Smooth muscle cell (in vitro differentiated cells): Measurements from ENCODE around the gene ARFGEF3. TPM values are rescaled to one million over a fixed set of nuclear protein-coding genes. Genes with fewer than 3 reads are reported as not detected.

Experiments
- DNase-seq: peaks from one replicate; lab custom pipeline; 2025; ENCODE audit not compliant: unreplicated experiment; lab: John Stamatoyannopoulos, UW
- H2AFZ ChIP-seq: fragments of 200-600 bp; sonication (generic); 2 replicates; pipeline ENCODE4 v1.6.0; 2016; ENCODE audit warnings: antibody characterized with exemption, low read depth, mild to moderate bottlenecking
- H3F3A ChIP-seq: fragments of 200-600 bp; sonication (generic); 2 replicates; pipeline ENCODE4 v1.6.0; 2017; ENCODE audit warnings: antibody characterized with exemption, low read depth
- H3K27ac ChIP-seq: fragments of 200-600 bp; sonication (generic); 2 replicates; pipeline ENCODE4 v1.5.1; 2016; ENCODE audit warnings: low read depth, mild to moderate bottlenecking
- H3K27me3 ChIP-seq: fragments of 200-600 bp; sonication (generic); 2 replicates; pipeline ENCODE4 v1.6.1; 2016; ENCODE audit warnings: low read depth, mild to moderate bottlenecking
- H3K36me3 ChIP-seq: fragments of 200-600 bp; sonication (generic); 2 replicates; pipeline ENCODE4 v1.5.1; 2016; ENCODE audit warnings: low read depth
- H3K4me1 ChIP-seq: fragments of 200-600 bp; sonication (generic); 2 replicates; pipeline ENCODE4 v1.5.1; 2016; ENCODE audit warnings: low read depth
- H3K4me2 ChIP-seq: fragments of 200-600 bp; sonication (generic); 2 replicates; pipeline ENCODE4 v1.6.0; 2016; ENCODE audit warnings: mild to moderate bottlenecking
- H3K4me3 ChIP-seq: fragments of 200-600 bp; sonication (generic); 2 replicates; pipeline ENCODE4 v1.5.1; 2016; ENCODE audit warnings: mild to moderate bottlenecking
- H3K79me2 ChIP-seq: fragments of 200-600 bp; sonication (generic); 2 replicates; pipeline ENCODE4 v1.6.0; 2016; ENCODE audit warnings: low read depth, mild to moderate bottlenecking
- H3K9ac ChIP-seq: fragments of 200-600 bp; sonication (generic); 2 replicates; pipeline ENCODE4 v1.6.0; 2016; ENCODE audit warnings: low read depth
- H3K9me3 ChIP-seq: fragments of 200-600 bp; sonication (generic); replicated peaks from 2 replicates; pipeline ENCODE4 v1.5.1; 2016; ENCODE audit warnings: low read depth
- H4K20me1 ChIP-seq: fragments of 200-600 bp; sonication (generic); 2 replicates; pipeline ENCODE4 v1.6.0; 2016; ENCODE audit warnings: low read depth
- CTCF ChIP-seq: fragments of 200-600 bp; sonication (generic); IDR thresholded peaks from 2 replicates; pipeline ENCODE4 v1.5.1; 2017; ENCODE audit warnings: borderline replicate concordance, mild to moderate bottlenecking, antibody characterized with exemption; ENCODE audit not compliant: insufficient read depth, poor library complexity, severe bottlenecking
- WGBS: methylation state at CpG from one replicate; pipeline ENCODE4 v1.1.7; 2016; ENCODE audit warnings: low lambda C conversion rate; 5-methylcytosine and 5-hydroxymethylcytosine counted together
- polyA plus RNA-seq: library from polyadenylated mRNA; unstranded; fragments of >200 nt; fragmentation: Nextera tagmentation; extraction: Ambion mirVana; gene quantifications from 2 replicates; pipeline ENCODE4 v1.2.1, GENCODE V29; 2016
- total RNA-seq: library from RNA; depleted of rRNA; stranded (reverse); fragments of >200 nt; gene quantifications from 2 replicates; pipeline ENCODE4 v1.2.3, GENCODE V29; 2014

Gene ARFGEF3
- total and polyA plus RNA-seq, 2 experiments from 2014 or later: 0.06 to 2.2 TPM

GRCh38 chr6:138331984-138332383, 170.2 kb downstream of the ARFGEF3 start:
- Histone ChIP-seq H4K20me1 (no peaks in the 10 kb centered on the region), H2AFZ (no peak overlapping the region), H3K9ac (no peak overlapping the region), H3K4me1 (no peaks in the 10 kb centered on the region), H3K4me3 (no peak overlapping the region), H3K27ac (no peak overlapping the region), H3K79me2 (no peaks in the 10 kb centered on the region), H3K27me3 (peaks cover 9% of the 10 kb centered on the region), H3K4me2 (no peak overlapping the region), H3K36me3 (no peaks in the 10 kb centered on the region), H3F3A (no peaks in the 10 kb centered on the region), H3K9me3 (no peaks in the 10 kb centered on the region)
- WGBS: 34% methylated on average over 2 of the region's 2 CpGs
- no peak for DNase-seq
- TF ChIP-seq CTCF: no peak

GRCh38 chr6:138334000-138334399, 172.3 kb downstream of the ARFGEF3 start:
- WGBS: 96% methylated on average over 14 of the region's 14 CpGs
- DNase-seq: no peak
- Histone ChIP-seq H3K4me2 (no peak overlapping the region), H3K36me3 (no peaks in the 10 kb centered on the region), H4K20me1 (no peaks in the 10 kb centered on the region), H3K9ac (no peak overlapping the region), H3F3A (no peaks in the 10 kb centered on the region), H3K27ac (no peak overlapping the region), H3K4me1 (no peaks in the 10 kb centered on the region), H3K27me3 (peaks cover 9% of the 10 kb centered on the region), H3K4me3 (no peak overlapping the region), H3K79me2 (no peaks in the 10 kb centered on the region), H3K9me3 (no peaks in the 10 kb centered on the region), H2AFZ (no peak overlapping the region)
- TF ChIP-seq CTCF: no peak

GRCh38 chr6:138334963-138335362, 173.2 kb downstream of the ARFGEF3 start:
- no peaks in the 10 kb centered on the region for H3F3A ChIP-seq
- no peak overlapping the region for H2AFZ ChIP-seq
- peaks cover 9% of the 10 kb centered on the region for H3K27me3 ChIP-seq
- no peak overlapping the region for H3K9ac ChIP-seq
- DNase-seq: no peak
- H3K36me3 ChIP-seq: no peaks in the 10 kb centered on the region
- no peaks in the 10 kb centered on the region for H3K79me2 ChIP-seq
- H3K4me2 ChIP-seq: no peak overlapping the region
- H3K9me3 ChIP-seq: no peaks in the 10 kb centered on the region
- H4K20me1 ChIP-seq: no peaks in the 10 kb centered on the region
- no peak overlapping the region for H3K4me3 ChIP-seq
- 93% methylated on average over 14 of the region's 14 CpGs for WGBS
- no peaks in the 10 kb centered on the region for H3K4me1 ChIP-seq
- no peak overlapping the region for H3K27ac ChIP-seq
- no peak for TF ChIP-seq CTCF

- Histone ChIP-seq H3K27me3 (peaks cover 15% of the 10 kb centered on the region), H3K4me1 (no peaks in the 10 kb centered on the region), H3K36me3 (no peaks in the 10 kb centered on the region), H3K27ac (no peak overlapping the region), H2AFZ (no peak overlapping the region), H3K79me2 (no peaks in the 10 kb centered on the region), H4K20me1 (no peaks in the 10 kb centered on the region), H3F3A (no peaks in the 10 kb centered on the region), H3K9ac (no peak overlapping the region), H3K4me3 (no peak overlapping the region), H3K9me3 (no peaks in the 10 kb centered on the region), H3K4me2 (no peak overlapping the region)
- DNase-seq: no peak
- no peak for TF ChIP-seq CTCF
- WGBS: 87% methylated on average over 8 of the region's 8 CpGs
Observed at GRCh38 chr6:138336221-138336620, 174.5 kb downstream of the ARFGEF3 start.
